OCI-LY1 (cell line): Measurements from ENCODE around the gene TMC6.

ENCODE experiments used
- H2AFZ ChIP-seq: fragments of 200-600 bp; sonication (generic), shearing (Covaris generic); 2 replicates; pipeline ENCODE4 v1.6.0; 2014; ENCODE audit warnings: antibody characterized with exemption, mild to moderate bottlenecking, low read length
- H3F3A ChIP-seq: fragments of 200-600 bp; sonication (generic), shearing (Covaris generic); 2 replicates; pipeline ENCODE4 v1.6.0; 2014; ENCODE audit warnings: mild to moderate bottlenecking, antibody characterized with exemption, low read length, moderate library complexity; ENCODE audit not compliant: insufficient read depth
- H3K27ac ChIP-seq: fragments of 200-600 bp; sonication (generic); 2 replicates; pipeline ENCODE4 v1.5.1; 2014; ENCODE audit warnings: low read length, mixed run types, mild to moderate bottlenecking, low read depth; ENCODE audit not compliant: poor library complexity, severe bottlenecking
- H3K27me3 ChIP-seq: fragments of 200-600 bp; sonication (generic); 2 replicates; pipeline ENCODE4 v1.6.0; 2014; ENCODE audit warnings: antibody characterized with exemption, mild to moderate bottlenecking, low read length, moderate library complexity; ENCODE audit not compliant: insufficient read depth
- H3K36me3 ChIP-seq: fragments of 200-600 bp; sonication (generic); 2 replicates; pipeline ENCODE4 v1.6.1; 2014; ENCODE audit warnings: mild to moderate bottlenecking, antibody characterized with exemption, low read length, moderate library complexity, mixed read lengths; ENCODE audit not compliant: insufficient read depth
- H3K4me1 ChIP-seq: fragments of 200-600 bp; sonication (generic); 2 replicates; pipeline ENCODE4 v1.5.1; 2014; ENCODE audit warnings: mild to moderate bottlenecking, low read length, moderate library complexity; ENCODE audit not compliant: insufficient read depth, severe bottlenecking
- H3K4me2 ChIP-seq: fragments of 200-600 bp; sonication (generic), shearing (Covaris generic); 2 replicates; pipeline ENCODE4 v1.6.1; 2014; ENCODE audit warnings: low read length
- H3K4me3 ChIP-seq: fragments of 200-600 bp; sonication (generic); 2 replicates; pipeline ENCODE4 v1.5.1; 2014; ENCODE audit warnings: low read length, low read depth, mild to moderate bottlenecking, mixed read lengths; ENCODE audit not compliant: poor library complexity, severe bottlenecking
- H3K79me2 ChIP-seq: fragments of 200-600 bp; shearing (Covaris generic); 2 replicates; pipeline ENCODE4 v1.6.1; 2016; ENCODE audit warnings: mixed run types, low read length, mixed read lengths; ENCODE audit not compliant: insufficient read depth
- H3K9ac ChIP-seq: fragments of 200-600 bp; sonication (generic), shearing (Covaris generic); 2 replicates; pipeline ENCODE4 v1.6.1; 2014; ENCODE audit warnings: mild to moderate bottlenecking, low read length, mixed read lengths
- H3K9me2 ChIP-seq: fragments of 200-600 bp; sonication (generic), shearing (Covaris generic); 2 replicates; pipeline ENCODE4 v1.6.1; 2014; ENCODE audit warnings: low read depth, mild to moderate bottlenecking, low read length, mixed read lengths
- H3K9me3 ChIP-seq: fragments of 200-600 bp; shearing (Covaris generic); 2 replicates; pipeline ENCODE4 v1.6.1; 2014; ENCODE audit warnings: low read length, mixed read lengths
- H4K20me1 ChIP-seq: fragments of 200-600 bp; sonication (generic), shearing (Covaris generic); 2 replicates; pipeline ENCODE4 v1.6.0; 2016; ENCODE audit warnings: mild to moderate bottlenecking, low read length; ENCODE audit not compliant: insufficient read depth
- EZH2 ChIP-seq: fragments of 200-600 bp; sonication (generic), shearing (Covaris generic); IDR thresholded peaks from 2 replicates; pipeline ENCODE4 v1.8.0; 2017; ENCODE audit warnings: borderline replicate concordance, mixed run types, mild to moderate bottlenecking, antibody characterized with exemption, low read length, moderate library complexity, mixed read lengths
- TF ChIP-seq, protein P1 (sequence below): fragments of 200-600 bp; sonication (generic), shearing (Covaris generic); IDR thresholded peaks from 2 replicates; pipeline ENCODE4 v1.5.1; 2017; ENCODE audit warnings: mild to moderate bottlenecking, antibody characterized with exemption, low read length, moderate library complexity, mixed read lengths

TMC6 gene

DNA sequence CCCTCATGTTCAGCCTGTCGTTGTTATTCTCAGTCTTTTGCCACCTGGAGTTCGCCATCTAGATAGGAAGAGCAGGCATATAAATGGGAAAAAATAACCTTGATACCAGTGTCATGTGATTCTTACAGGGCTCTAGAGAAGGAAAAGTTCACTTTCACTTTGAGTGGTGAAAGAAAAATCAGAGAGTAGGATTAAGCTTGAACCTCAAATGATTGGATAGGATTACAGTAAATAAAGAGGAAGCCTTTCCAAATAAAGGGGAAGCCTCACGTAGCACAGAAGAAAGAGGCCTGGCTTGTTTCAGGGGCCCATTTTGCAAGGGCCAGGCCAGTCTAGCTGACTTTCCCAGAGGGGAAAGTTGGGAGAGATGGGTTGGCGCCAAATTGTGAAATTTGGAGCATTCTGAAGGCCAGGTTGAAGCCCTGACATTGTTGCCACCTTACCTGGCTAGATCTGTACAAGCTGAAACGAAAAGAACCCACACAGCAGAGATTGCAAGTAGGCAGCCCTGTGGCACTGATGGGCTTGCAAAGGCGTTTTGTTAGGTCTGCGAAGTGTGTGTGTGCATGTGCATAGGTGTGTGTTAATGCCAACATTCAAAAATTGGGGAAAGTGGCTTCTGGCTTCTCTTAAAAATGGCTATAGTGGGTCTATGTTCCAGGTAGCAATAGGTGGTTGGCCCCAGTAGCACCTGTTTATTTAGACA is 38.8 kb downstream of the TMC6 start:
- Histone ChIP-seq H3K27me3 (no peaks in the 10 kb centered on the region), H3K4me2 (no peak overlapping the region), H3K4me1 (no peaks in the 10 kb centered on the region), H4K20me1 (no peaks in the 10 kb centered on the region), H3K36me3 (peaks cover 20% of the 10 kb centered on the region; the same call in 1 of the 2 replicates), H3K79me2 (no peaks in the 10 kb centered on the region), H3K9ac (no peak overlapping the region), H3K27ac (no peak overlapping the region), H3K9me2 (no peaks in the 10 kb centered on the region), H3K9me3 (no peaks in the 10 kb centered on the region), H3K4me3 (no peak overlapping the region), H2AFZ (no peak overlapping the region), H3F3A (no peaks in the 10 kb centered on the region)
- TF ChIP-seq, protein P1, sequence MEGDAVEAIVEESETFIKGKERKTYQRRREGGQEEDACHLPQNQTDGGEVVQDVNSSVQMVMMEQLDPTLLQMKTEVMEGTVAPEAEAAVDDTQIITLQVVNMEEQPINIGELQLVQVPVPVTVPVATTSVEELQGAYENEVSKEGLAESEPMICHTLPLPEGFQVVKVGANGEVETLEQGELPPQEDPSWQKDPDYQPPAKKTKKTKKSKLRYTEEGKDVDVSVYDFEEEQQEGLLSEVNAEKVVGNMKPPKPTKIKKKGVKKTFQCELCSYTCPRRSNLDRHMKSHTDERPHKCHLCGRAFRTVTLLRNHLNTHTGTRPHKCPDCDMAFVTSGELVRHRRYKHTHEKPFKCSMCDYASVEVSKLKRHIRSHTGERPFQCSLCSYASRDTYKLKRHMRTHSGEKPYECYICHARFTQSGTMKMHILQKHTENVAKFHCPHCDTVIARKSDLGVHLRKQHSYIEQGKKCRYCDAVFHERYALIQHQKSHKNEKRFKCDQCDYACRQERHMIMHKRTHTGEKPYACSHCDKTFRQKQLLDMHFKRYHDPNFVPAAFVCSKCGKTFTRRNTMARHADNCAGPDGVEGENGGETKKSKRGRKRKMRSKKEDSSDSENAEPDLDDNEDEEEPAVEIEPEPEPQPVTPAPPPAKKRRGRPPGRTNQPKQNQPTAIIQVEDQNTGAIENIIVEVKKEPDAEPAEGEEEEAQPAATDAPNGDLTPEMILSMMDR: no peak
- TF ChIP-seq EZH2: no peak

DNA sequence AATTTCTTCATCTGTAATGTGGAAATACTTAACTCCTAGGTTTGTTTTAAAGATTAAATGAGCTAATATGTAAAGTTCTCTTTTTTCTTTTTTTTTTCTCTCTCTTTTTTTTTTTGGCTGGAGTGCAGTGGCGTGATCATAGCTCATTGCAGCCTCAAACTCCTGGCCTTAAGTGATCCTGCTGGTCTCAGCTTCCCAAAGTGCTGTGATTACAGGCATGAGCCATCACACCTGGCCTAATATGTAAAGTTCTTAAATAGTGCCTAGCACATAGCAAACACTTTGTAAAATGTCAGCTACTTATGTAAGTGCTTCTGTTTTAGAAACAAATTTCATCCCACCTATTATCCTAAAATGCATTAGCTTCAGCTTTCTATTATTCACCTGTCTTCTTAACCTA is 40.0 kb downstream of the TMC6 start:
- no peak overlapping the region for H3K4me3 ChIP-seq
- no peak overlapping the region for H2AFZ ChIP-seq
- H3K9ac ChIP-seq: no peak overlapping the region
- no peaks in the 10 kb centered on the region for H3K9me2 ChIP-seq
- no peak overlapping the region for H3K27ac ChIP-seq
- TF ChIP-seq EZH2: no peak
- TF ChIP-seq, protein P1: no peak
- H3K4me1 ChIP-seq: no peaks in the 10 kb centered on the region
- H3K27me3 ChIP-seq: no peaks in the 10 kb centered on the region
- H3K4me2 ChIP-seq: no peak overlapping the region
- no peaks in the 10 kb centered on the region for H4K20me1 ChIP-seq
- no peaks in the 10 kb centered on the region for H3K79me2 ChIP-seq
- no peaks in the 10 kb centered on the region for H3F3A ChIP-seq
- peaks cover 18% of the 10 kb centered on the region; the same call in 1 of the 2 replicates for H3K36me3 ChIP-seq
- H3K9me3 ChIP-seq: no peaks in the 10 kb centered on the region

DNA sequence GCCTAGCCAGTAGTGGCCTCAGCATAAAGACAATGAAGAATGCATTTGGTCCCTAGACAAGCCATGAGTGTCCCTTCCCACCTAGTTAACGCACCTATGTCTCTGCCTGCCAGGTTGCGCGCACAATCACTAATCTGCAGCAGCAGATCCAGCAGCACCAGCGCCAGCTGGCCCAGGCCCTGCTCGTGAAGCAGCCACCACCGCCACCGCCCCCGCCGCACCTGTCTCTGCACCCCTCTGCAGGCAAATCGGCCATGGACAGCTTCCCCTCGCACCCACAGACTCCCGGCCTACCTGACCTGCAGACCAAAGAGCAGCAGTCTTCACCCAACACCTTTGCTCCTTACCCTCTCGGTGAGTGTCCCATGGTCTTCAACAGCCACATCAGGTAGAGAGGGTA is 41.8 kb downstream of the TMC6 start:
- no peak overlapping the region for H3K4me3 ChIP-seq
- H3F3A ChIP-seq: no peaks in the 10 kb centered on the region
- H3K9me3 ChIP-seq: no peaks in the 10 kb centered on the region
- H3K27me3 ChIP-seq: no peaks in the 10 kb centered on the region
- no peaks in the 10 kb centered on the region for H3K4me1 ChIP-seq
- no peak for TF ChIP-seq EZH2
- TF ChIP-seq, protein P1: no peak
- peaks cover 14% of the 10 kb centered on the region; the same call in 1 of the 2 replicates for H3K36me3 ChIP-seq
- no peaks in the 10 kb centered on the region for H3K9me2 ChIP-seq
- no peaks in the 10 kb centered on the region for H3K79me2 ChIP-seq
- no peak overlapping the region for H3K9ac ChIP-seq
- no peak overlapping the region for H3K27ac ChIP-seq
- H4K20me1 ChIP-seq: no peaks in the 10 kb centered on the region
- H3K4me2 ChIP-seq: no peak overlapping the region
- no peak overlapping the region for H2AFZ ChIP-seq
